Activated T-cell treated with anti-CD3 and anti-CD28 coated beads for 48 hours (primary cell): Measurements from ENCODE around the gene RASSF10.

Experiments used
- DNase-seq: peaks from one replicate; pipeline ENCODE4 v3.0.0-alpha.2; 2020; ENCODE audit warnings: low read depth

Gene RASSF10

GRCh38 chr11:13061294-13061990, 52.3 kb downstream of the RASSF10 start:
- no peak for DNase-seq
